A549 (cell line): ENCODE measurements around the gene ASGR1.

Source experiments
- CBX2 ChIP-seq: fragments of 200-600 bp; sonication (generic); IDR thresholded peaks from 2 replicates; pipeline ENCODE4 v1.6.1; 2016; ENCODE audit warnings: low read depth, mild to moderate bottlenecking, borderline replicate concordance
- CHD2 ChIP-seq: fragments of 150-350 bp; IDR thresholded peaks from 2 replicates; pipeline ENCODE4 v1.6.1; 2014; ENCODE audit warnings: low read length; ENCODE audit not compliant: partially characterized antibody
- CTCF ChIP-seq: fragments of >200 bp; sonication (Bioruptor Twin); formaldehyde crosslinking; IDR thresholded peaks from 3 replicates; pipeline ENCODE4 v1.5.1; 2016
- EP300 ChIP-seq, 2 experiments: fragments of >200 bp; sonication (Bioruptor Twin); formaldehyde crosslinking; IDR thresholded peaks; 2 replicates in 1 of 2; 3 replicates in 1 of 2; pipeline ENCODE4 v1.6.1; 2016 to 2017
- NPAS2 ChIP-seq: fragments of 250-450 bp; sonication (Bioruptor Pico); IDR thresholded peaks from 2 replicates; pipeline ENCODE4 v1.8.0; 2022; ENCODE audit warnings: mild to moderate bottlenecking, moderate library complexity, borderline replicate concordance
- POLR2A ChIP-seq: IDR thresholded peaks from 2 replicates; pipeline ENCODE4 v1.6.1; 2012; ENCODE audit warnings: mild to moderate bottlenecking, low read length
- TF ChIP-seq, protein P1 (sequence below): IDR thresholded peaks from 2 replicates; pipeline ENCODE4 v1.6.1; 2012

GRCh38 chr17:7192271-7192937 is 13.2 kb upstream of the ASGR1 start:
- TF ChIP-seq CTCF: no peak
- no peak for TF ChIP-seq CHD2
- TF ChIP-seq POLR2A: no peak
- no peak for TF ChIP-seq CBX2
- TF ChIP-seq, protein P1, sequence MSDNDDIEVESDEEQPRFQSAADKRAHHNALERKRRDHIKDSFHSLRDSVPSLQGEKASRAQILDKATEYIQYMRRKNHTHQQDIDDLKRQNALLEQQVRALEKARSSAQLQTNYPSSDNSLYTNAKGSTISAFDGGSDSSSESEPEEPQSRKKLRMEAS: no peak
- no peak for TF ChIP-seq EP300 (IDR thresholded peaks at IDR 0.05)
- no peak for TF ChIP-seq NPAS2 (CRISPR knock-in tag)
